ENCODE measurements around the gene NMT1. TPM values are rescaled to one million over a fixed set of nuclear protein-coding genes. Genes with fewer than 3 reads are reported as not detected.
A peak's percentile ranks its signal among the peaks of the same experiment; 100 is the strongest.

Gene NMT1
- total and polyA plus RNA-seq, 2 of the 13 experiments (the other 11 are each of a cell fraction or from before 2014, with no cell fraction given): 75.7 to 142 TPM

DNA sequence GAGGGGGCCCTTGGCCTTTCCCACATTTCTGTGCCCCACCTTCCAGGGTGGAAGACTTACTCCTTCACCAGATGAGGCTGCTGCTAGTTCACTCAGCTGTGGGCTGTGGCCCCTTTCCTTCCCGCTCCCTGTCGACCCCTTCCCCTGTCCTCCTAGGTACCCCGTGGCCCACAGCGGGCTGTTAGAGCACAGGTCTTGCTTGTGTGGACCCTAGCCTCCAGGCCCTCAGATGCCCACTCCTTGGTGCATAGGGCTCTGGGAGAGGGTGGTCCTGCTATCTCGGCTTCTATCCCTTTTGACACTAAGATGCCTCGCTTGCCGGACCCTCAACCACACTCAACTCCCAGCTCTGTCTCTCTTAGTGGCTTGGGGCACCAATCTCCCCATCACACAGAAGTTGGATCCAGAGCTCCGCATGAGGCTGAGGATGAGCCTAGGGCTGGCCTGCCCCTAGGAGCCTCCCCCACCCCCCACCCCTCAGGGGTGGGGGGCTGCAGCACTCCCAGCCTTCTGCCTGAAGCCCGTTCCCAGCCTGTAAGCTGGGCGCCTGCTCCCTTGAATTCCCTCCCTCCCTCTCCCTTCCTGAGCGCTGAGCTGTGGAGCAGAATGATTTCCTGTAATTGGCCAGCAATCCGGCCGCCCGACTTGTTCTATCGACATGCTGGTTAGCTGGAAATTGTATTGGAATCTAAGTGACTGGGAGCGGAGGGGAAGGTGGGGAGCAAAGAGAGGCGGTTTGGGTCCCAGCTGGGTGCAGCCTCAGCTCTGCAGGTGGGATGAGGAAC, 40.6 kb upstream of the NMT1 start:
- Histone ChIP-seq H3K4me3 (replicated peaks in 1 of 3; ENCODE audit: insufficient read depth in 1 of 3, low read depth in 2 of 3, low read length in 3 of 3) (no peak overlapping the region), H4K20me1 (ENCODE audit: insufficient read depth, low read length) (no peaks in the 10 kb centered on the region), H3K4me1 (ENCODE audit: insufficient read depth, low read length) (peaks cover 62% of the 10 kb centered on the region), H3K4me2 (ENCODE audit: low read depth, low read length) (peak overlapping the region; percentile 98; the same call in 1 of the 2 replicates), H3K27ac (ENCODE audit: extremely low read length, insufficient read depth, low read length) (no peak overlapping the region), H3K36me3 (replicated peaks in 1 of 2; ENCODE audit: control insufficient read depth in 1 of 2, insufficient read depth in 2 of 2, low read length in 2 of 2) (peaks cover 0 to 3% of the 10 kb centered on the region in 2 experiments; a peak in 2 of 5 replicates), H3K9me3 (ENCODE audit: low read length) (no peaks in the 10 kb centered on the region), H3K27me3 (ENCODE audit: control insufficient read depth in 1 of 2, insufficient read depth in 2 of 2, low read length in 2 of 2) (peaks cover 0 to 16% of the 10 kb centered on the region in 2 experiments; a peak in 2 of 5 replicates), H2AFZ (ENCODE audit: low read length) (no peak overlapping the region), H3K9ac (ENCODE audit: insufficient read depth, low read depth, low read length) (no peak overlapping the region), H3K79me2 (ENCODE audit: insufficient read depth, low read length) (no peaks in the 10 kb centered on the region)
- DNase-seq (ENCODE audit: low spot score) (no peak), ATAC-seq (no peak), FAIRE-seq (no peak)
- 77% methylated on average over 17 of the region's 17 CpGs for WGBS (ENCODE audit: low lambda C conversion rate)
- in situ Hi-C loops (cut with HindIII; ENCODE audit: extremely low pct_ligation_motif_present, low pct_unique_long_range_greater_than_20kb) (loop anchor here (25.0 kb wide), 1 partner anchor 233 kb away; no protein-coding TSS in a partner anchor), intact Hi-C loops (cut with micrococcal nuclease; ENCODE audit: unreplicated experiment) (loop anchor here (5.0 kb wide), 1 partner anchor 243 kb away; no protein-coding TSS in a partner anchor)
- CTCF ChIA-PET (ENCODE audit: low intra/inter-chr PET ratio, low total read pairs): interaction anchor here (1.8 to 2.2 kb wide), 2 partner anchors 101 to 109 kb away, joined by 10 to 21 read pairs; no protein-coding TSS in a partner anchor
- BruUV-seq (replicated peaks): TSS peak; percentile 34
- POLR2A ChIA-PET: interaction anchor here (0.9 to 2.5 kb wide), 6 partner anchors 18 to 110 kb away, joined by 3 to 11 read pairs (median 3); partner anchors contain the start of gene NMT1
- TF ChIP-seq ZZZ3 (CRISPR knock-in tag; IDR thresholded peaks at IDR 0.05; ENCODE audit: borderline replicate concordance) (no peak), EED (CRISPR knock-in tag; IDR thresholded peaks at IDR 0.05) (0 out of 2 replicates have a peak, but pooled peaks have one; percentile 24), ARNT2 (CRISPR knock-in tag; IDR thresholded peaks at IDR 0.05; ENCODE audit: low read depth) (no peak), REXO4 (CRISPR knock-in tag; IDR thresholded peaks at IDR 0.05; ENCODE audit: borderline replicate concordance) (no peak), SKIL (CRISPR knock-in tag; IDR thresholded peaks at IDR 0.05; ENCODE audit: borderline replicate concordance) (no peak), GLMP (CRISPR knock-in tag; IDR thresholded peaks at IDR 0.05; ENCODE audit: borderline replicate concordance) (no peak), TEAD3 (CRISPR knock-in tag; optimal IDR thresholded peaks at IDR 0.05; ENCODE audit: borderline replicate concordance) (no peak), HNRNPLL (IDR thresholded peaks at IDR 0.05; ENCODE audit: low read depth, low read length, poor library complexity, severe bottlenecking) (no peak)
- TF ChIP-seq, protein P1, sequence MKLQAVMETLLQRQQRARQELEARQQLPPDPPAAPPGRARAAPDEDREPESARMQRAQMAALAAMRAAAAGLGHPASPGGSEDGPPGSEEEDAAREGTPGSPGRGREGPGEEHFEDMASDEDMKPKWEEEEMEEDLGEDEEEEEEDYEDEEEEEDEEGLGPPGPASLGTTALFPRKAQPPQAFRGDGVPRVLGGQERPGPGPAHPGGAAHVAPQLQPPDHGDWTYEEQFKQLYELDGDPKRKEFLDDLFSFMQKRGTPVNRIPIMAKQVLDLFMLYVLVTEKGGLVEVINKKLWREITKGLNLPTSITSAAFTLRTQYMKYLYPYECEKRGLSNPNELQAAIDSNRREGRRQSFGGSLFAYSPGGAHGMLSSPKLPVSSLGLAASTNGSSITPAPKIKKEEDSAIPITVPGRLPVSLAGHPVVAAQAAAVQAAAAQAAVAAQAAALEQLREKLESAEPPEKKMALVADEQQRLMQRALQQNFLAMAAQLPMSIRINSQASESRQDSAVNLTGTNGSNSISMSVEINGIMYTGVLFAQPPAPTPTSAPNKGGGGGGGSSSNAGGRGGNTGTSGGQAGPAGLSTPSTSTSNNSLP (IDR thresholded peaks at IDR 0.05; ENCODE audit: low read depth, low read length): no peak
- TF ChIP-seq, protein P2, sequence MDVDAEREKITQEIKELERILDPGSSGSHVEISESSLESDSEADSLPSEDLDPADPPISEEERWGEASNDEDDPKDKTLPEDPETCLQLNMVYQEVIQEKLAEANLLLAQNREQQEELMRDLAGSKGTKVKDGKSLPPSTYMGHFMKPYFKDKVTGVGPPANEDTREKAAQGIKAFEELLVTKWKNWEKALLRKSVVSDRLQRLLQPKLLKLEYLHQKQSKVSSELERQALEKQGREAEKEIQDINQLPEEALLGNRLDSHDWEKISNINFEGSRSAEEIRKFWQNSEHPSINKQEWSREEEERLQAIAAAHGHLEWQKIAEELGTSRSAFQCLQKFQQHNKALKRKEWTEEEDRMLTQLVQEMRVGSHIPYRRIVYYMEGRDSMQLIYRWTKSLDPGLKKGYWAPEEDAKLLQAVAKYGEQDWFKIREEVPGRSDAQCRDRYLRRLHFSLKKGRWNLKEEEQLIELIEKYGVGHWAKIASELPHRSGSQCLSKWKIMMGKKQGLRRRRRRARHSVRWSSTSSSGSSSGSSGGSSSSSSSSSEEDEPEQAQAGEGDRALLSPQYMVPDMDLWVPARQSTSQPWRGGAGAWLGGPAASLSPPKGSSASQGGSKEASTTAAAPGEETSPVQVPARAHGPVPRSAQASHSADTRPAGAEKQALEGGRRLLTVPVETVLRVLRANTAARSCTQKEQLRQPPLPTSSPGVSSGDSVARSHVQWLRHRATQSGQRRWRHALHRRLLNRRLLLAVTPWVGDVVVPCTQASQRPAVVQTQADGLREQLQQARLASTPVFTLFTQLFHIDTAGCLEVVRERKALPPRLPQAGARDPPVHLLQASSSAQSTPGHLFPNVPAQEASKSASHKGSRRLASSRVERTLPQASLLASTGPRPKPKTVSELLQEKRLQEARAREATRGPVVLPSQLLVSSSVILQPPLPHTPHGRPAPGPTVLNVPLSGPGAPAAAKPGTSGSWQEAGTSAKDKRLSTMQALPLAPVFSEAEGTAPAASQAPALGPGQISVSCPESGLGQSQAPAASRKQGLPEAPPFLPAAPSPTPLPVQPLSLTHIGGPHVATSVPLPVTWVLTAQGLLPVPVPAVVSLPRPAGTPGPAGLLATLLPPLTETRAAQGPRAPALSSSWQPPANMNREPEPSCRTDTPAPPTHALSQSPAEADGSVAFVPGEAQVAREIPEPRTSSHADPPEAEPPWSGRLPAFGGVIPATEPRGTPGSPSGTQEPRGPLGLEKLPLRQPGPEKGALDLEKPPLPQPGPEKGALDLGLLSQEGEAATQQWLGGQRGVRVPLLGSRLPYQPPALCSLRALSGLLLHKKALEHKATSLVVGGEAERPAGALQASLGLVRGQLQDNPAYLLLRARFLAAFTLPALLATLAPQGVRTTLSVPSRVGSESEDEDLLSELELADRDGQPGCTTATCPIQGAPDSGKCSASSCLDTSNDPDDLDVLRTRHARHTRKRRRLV (CRISPR knock-in tag; IDR thresholded peaks at IDR 0.05): no peak
- TF ChIP-seq, protein P3, sequence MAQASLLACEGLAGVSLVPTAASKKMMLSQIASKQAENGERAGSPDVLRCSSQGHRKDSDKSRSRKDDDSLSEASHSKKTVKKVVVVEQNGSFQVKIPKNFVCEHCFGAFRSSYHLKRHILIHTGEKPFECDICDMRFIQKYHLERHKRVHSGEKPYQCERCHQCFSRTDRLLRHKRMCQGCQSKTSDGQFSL (CRISPR knock-in tag; IDR thresholded peaks at IDR 0.05): no peak

All from HepG2 (cell line).